ENCODE results near the gene DNAJC15.

- TF ChIP-seq, protein P1, sequence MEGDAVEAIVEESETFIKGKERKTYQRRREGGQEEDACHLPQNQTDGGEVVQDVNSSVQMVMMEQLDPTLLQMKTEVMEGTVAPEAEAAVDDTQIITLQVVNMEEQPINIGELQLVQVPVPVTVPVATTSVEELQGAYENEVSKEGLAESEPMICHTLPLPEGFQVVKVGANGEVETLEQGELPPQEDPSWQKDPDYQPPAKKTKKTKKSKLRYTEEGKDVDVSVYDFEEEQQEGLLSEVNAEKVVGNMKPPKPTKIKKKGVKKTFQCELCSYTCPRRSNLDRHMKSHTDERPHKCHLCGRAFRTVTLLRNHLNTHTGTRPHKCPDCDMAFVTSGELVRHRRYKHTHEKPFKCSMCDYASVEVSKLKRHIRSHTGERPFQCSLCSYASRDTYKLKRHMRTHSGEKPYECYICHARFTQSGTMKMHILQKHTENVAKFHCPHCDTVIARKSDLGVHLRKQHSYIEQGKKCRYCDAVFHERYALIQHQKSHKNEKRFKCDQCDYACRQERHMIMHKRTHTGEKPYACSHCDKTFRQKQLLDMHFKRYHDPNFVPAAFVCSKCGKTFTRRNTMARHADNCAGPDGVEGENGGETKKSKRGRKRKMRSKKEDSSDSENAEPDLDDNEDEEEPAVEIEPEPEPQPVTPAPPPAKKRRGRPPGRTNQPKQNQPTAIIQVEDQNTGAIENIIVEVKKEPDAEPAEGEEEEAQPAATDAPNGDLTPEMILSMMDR (tag by site-specific recombination; IDR thresholded peaks at IDR 0.05) = no peak
- TF ChIP-seq ZBTB21 (tag by site-specific recombination; IDR thresholded peaks at IDR 0.05) (no peak), ZNF114 (tag by site-specific recombination; IDR thresholded peaks at IDR 0.05) (no peak), ZNF530 (tag by site-specific recombination; IDR thresholded peaks at IDR 0.05; ENCODE audit: low read depth) (no peak), REPIN1 (tag by site-specific recombination; IDR thresholded peaks at IDR 0.05; ENCODE audit: low read depth) (no peak), ZNF146 (tag by site-specific recombination; IDR thresholded peaks at IDR 0.05) (no peak), ZNF274 (IDR thresholded peaks at IDR 0.05; ENCODE audit: low read length) (no peak), ZNF274 (tag by site-specific recombination; IDR thresholded peaks at IDR 0.05; ENCODE audit: borderline replicate concordance) (no peak), YY1 (tag by site-specific recombination; IDR thresholded peaks at IDR 0.05) (no peak), KLF16 (tag by site-specific recombination; IDR thresholded peaks at IDR 0.05) (no peak)
- TF ChIP-seq, protein P2, sequence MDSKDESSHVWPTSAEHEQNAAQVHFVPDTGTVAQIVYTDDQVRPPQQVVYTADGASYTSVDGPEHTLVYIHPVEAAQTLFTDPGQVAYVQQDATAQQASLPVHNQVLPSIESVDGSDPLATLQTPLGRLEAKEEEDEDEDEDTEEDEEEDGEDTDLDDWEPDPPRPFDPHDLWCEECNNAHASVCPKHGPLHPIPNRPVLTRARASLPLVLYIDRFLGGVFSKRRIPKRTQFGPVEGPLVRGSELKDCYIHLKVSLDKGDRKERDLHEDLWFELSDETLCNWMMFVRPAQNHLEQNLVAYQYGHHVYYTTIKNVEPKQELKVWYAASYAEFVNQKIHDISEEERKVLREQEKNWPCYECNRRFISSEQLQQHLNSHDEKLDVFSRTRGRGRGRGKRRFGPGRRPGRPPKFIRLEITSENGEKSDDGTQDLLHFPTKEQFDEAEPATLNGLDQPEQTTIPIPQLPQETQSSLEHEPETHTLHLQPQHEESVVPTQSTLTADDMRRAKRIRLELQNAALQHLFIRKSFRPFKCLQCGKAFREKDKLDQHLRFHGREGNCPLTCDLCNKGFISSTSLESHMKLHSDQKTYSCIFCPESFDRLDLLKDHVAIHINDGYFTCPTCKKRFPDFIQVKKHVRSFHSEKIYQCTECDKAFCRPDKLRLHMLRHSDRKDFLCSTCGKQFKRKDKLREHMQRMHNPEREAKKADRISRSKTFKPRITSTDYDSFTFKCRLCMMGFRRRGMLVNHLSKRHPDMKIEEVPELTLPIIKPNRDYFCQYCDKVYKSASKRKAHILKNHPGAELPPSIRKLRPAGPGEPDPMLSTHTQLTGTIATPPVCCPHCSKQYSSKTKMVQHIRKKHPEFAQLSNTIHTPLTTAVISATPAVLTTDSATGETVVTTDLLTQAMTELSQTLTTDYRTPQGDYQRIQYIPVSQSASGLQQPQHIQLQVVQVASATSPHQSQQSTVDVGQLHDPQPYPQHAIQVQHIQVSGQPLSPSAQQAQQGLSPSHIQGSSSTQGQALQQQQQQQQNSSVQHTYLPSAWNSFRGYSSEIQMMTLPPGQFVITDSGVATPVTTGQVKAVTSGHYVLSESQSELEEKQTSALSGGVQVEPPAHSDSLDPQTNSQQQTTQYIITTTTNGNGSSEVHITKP (tag by site-specific recombination; IDR thresholded peaks at IDR 0.05) = no peak
Measured at GRCh38 chr13:43128504-43128961, 105.1 kb downstream of the DNAJC15 start.

Data from HEK293 (cell line).